ENCODE results near the gene SAMD5. TPM values are rescaled to one million over a fixed set of nuclear protein-coding genes. Genes with fewer than 3 reads are reported as not detected.

SAMD5 gene
- polyA plus RNA-seq, 1 donor from 2014 or later: 14.1 TPM

GRCh38 chr6:147582991-147583390 lies 74.5 kb downstream of the SAMD5 start:
- no peaks in the 10 kb centered on the region for H3K9me3 ChIP-seq (ENCODE audit: low read length)
- no peaks in the 10 kb centered on the region for H3F3A ChIP-seq (ENCODE audit: insufficient read depth, low read length, poor library complexity, severe bottlenecking)
- no peak overlapping the region for H3K4me3 ChIP-seq (ENCODE audit: low read length)
- H3K4me2 ChIP-seq (ENCODE audit: low read length): no peak overlapping the region
- no peaks in the 10 kb centered on the region for H4K20me1 ChIP-seq (ENCODE audit: insufficient read depth)
- H3K79me2 ChIP-seq (replicated peaks; ENCODE audit: insufficient read depth, low read length): no peaks in the 10 kb centered on the region
- no peaks in the 10 kb centered on the region for H3K9me2 ChIP-seq (ENCODE audit: insufficient read depth, low read length)
- H3K36me3 ChIP-seq (ENCODE audit: insufficient read depth, low read length): no peaks in the 10 kb centered on the region
- TF ChIP-seq POLR2AphosphoS5 (IDR thresholded peaks at IDR 0.05) (no peak), TAF1 (IDR thresholded peaks at IDR 0.05; ENCODE audit: low read depth) (no peak), REST (IDR thresholded peaks at IDR 0.05; ENCODE audit: borderline replicate concordance) (no peak)
- no peak overlapping the region for H3K27ac ChIP-seq (ENCODE audit: low read length)
- H2AFZ ChIP-seq (ENCODE audit: low read depth, low read length): no peak overlapping the region
- no peaks in the 10 kb centered on the region for H3K27me3 ChIP-seq (ENCODE audit: insufficient read depth, low read depth, low read length)
- H3K9ac ChIP-seq (ENCODE audit: low read length): no peak overlapping the region

GRCh38 chr6:147585256-147585655 lies 76.8 kb downstream of the SAMD5 start:
- H3K9me2 ChIP-seq (ENCODE audit: insufficient read depth, low read length): no peaks in the 10 kb centered on the region
- no peaks in the 10 kb centered on the region for H3K36me3 ChIP-seq (ENCODE audit: insufficient read depth, low read length)
- no peak overlapping the region for H3K4me3 ChIP-seq (ENCODE audit: low read length)
- no peak overlapping the region for H3K4me2 ChIP-seq (ENCODE audit: low read length)
- H3K9me3 ChIP-seq (ENCODE audit: low read length): no peaks in the 10 kb centered on the region
- H4K20me1 ChIP-seq (ENCODE audit: insufficient read depth): no peaks in the 10 kb centered on the region
- H3K27me3 ChIP-seq (ENCODE audit: insufficient read depth, low read depth, low read length): no peaks in the 10 kb centered on the region
- no peak overlapping the region for H2AFZ ChIP-seq (ENCODE audit: low read depth, low read length)
- no peaks in the 10 kb centered on the region for H3K79me2 ChIP-seq (replicated peaks; ENCODE audit: insufficient read depth, low read length)
- H3F3A ChIP-seq (ENCODE audit: insufficient read depth, low read length, poor library complexity, severe bottlenecking): no peaks in the 10 kb centered on the region
- TF ChIP-seq CTCF (IDR thresholded peaks at IDR 0.05; ENCODE audit: poor library complexity, severe bottlenecking): no peak
- TF ChIP-seq EZH2 (IDR thresholded peaks at IDR 0.05; ENCODE audit: borderline replicate concordance, insufficient read depth, low read length, poor library complexity, severe bottlenecking): no peak
- TF ChIP-seq REST (IDR thresholded peaks at IDR 0.05; ENCODE audit: borderline replicate concordance): no peak
- no peak for TF ChIP-seq TAF1 (IDR thresholded peaks at IDR 0.05; ENCODE audit: low read depth)
- TF ChIP-seq RAD21 (conservative IDR thresholded peaks at IDR 0.05): no peak
- no peak for TF ChIP-seq MXI1 (conservative IDR thresholded peaks at IDR 0.05; ENCODE audit: poor library complexity, severe bottlenecking)
- TF ChIP-seq POLR2AphosphoS5 (IDR thresholded peaks at IDR 0.05): no peak
- TF ChIP-seq EP300 (conservative IDR thresholded peaks at IDR 0.05; ENCODE audit: poor library complexity, severe bottlenecking): no peak
- TF ChIP-seq SMC3 (conservative IDR thresholded peaks at IDR 0.05; ENCODE audit: poor library complexity): no peak
- H3K27ac ChIP-seq (ENCODE audit: low read length): no peak overlapping the region
- H3K9ac ChIP-seq (ENCODE audit: low read length): no peak overlapping the region
